Endodermal cell (in vitro differentiated cells): ENCODE results near the gene CORO1A. TPM values are rescaled to one million over a fixed set of nuclear protein-coding genes. Genes with fewer than 3 reads are reported as not detected.

Experiments used
- DNase-seq: peaks from one replicate; pipeline ENCODE4 v3.0.0-alpha.2; 2017
- H3K27ac ChIP-seq: 2 replicates; pipeline ENCODE4 v1.5.1; 2013; ENCODE audit warnings: mild to moderate bottlenecking, low read depth, low read length, moderate library complexity
- H3K27me3 ChIP-seq: 2 replicates; pipeline ENCODE4 v1.6.1; 2013; ENCODE audit warnings: mild to moderate bottlenecking, low read length, moderate library complexity; ENCODE audit not compliant: insufficient read depth, control insufficient read depth, poor library complexity, severe bottlenecking
- H3K36me3 ChIP-seq: 2 replicates; pipeline ENCODE4 v1.7.0; 2013; ENCODE audit warnings: mild to moderate bottlenecking, low read length, moderate library complexity; ENCODE audit not compliant: control insufficient read depth, insufficient read depth
- H3K4me1 ChIP-seq: one replicate; pipeline ENCODE4 v1.7.0; 2013; ENCODE audit warnings: low read length; ENCODE audit not compliant: control insufficient read depth, insufficient read depth
- H3K4me3 ChIP-seq: 2 replicates; pipeline ENCODE4 v1.5.1; 2013; ENCODE audit warnings: mild to moderate bottlenecking, low read length, moderate library complexity
- H3K9ac ChIP-seq: 2 replicates; pipeline ENCODE4 v1.6.1; 2013; ENCODE audit warnings: mild to moderate bottlenecking, low read length, moderate library complexity; ENCODE audit not compliant: poor library complexity, severe bottlenecking; ENCODE audit errors: extremely low read depth
- H3K9me3 ChIP-seq: 2 replicates; pipeline ENCODE4 v1.6.1; 2013; ENCODE audit warnings: mild to moderate bottlenecking, low read length, moderate library complexity; ENCODE audit not compliant: control insufficient read depth
- H3K27ac Mint-ChIP-seq: 2 replicates; pipeline ENCODE4 v1.8.0; 2020; ENCODE audit warnings: mixed read lengths
- H3K27me3 Mint-ChIP-seq: 2 replicates; pipeline ENCODE4 v1.8.0; 2021; ENCODE audit warnings: mild to moderate bottlenecking, mixed read lengths; ENCODE audit not compliant: insufficient read depth
- H3K36me3 Mint-ChIP-seq: 2 replicates; pipeline ENCODE4 v1.8.0; 2020; ENCODE audit warnings: low read depth, mixed read lengths
- H3K4me1 Mint-ChIP-seq: 2 replicates; pipeline ENCODE4 v1.8.0; 2020; ENCODE audit warnings: mixed read lengths
- H3K4me3 Mint-ChIP-seq: 2 replicates; pipeline ENCODE4 v1.8.0; 2020; ENCODE audit warnings: mild to moderate bottlenecking, moderate library complexity, mixed read lengths
- H3K9me3 Mint-ChIP-seq: 2 replicates; pipeline ENCODE4 v1.8.0; 2020; ENCODE audit warnings: mild to moderate bottlenecking, mixed read lengths
- WGBS, 2 experiments: methylation state at CpG; one replicate each; pipeline versions ENCODE4 v1.1.5 to v1.1.7; 2013; ENCODE audit warnings: missing lambda C conversion rate in 2 of 2, mixed read lengths in 1 of 2; ENCODE audit not compliant: insufficient coverage in 1 of 2, insufficient read length in 1 of 2; 5-methylcytosine and 5-hydroxymethylcytosine counted together
- total RNA-seq, 2 donors: library from RNA; stranded (reverse); fragmentation: NEBNext Ultra II Directional in 1 of 2; extraction: Animal tissue kit (Norgen Biotek cat#: 25700) in 1 of 2; gene quantifications; 2 replicates in 1 of 2; 3 replicates in 1 of 2; pipeline ENCODE4 v1.2.1, GENCODE V29; 2021
- TF ChIP-seq, protein P1 (sequence below): fragments of 200-600 bp; sonication (generic); conservative IDR thresholded peaks from 2 replicates; pipeline ENCODE4 v1.5.0; 2021; ENCODE audit warnings: antibody characterized with exemption, mild to moderate bottlenecking

The CORO1A gene
- total RNA-seq, 2 donors from 2014 or later: 0.93 to 2.1 TPM

DNA sequence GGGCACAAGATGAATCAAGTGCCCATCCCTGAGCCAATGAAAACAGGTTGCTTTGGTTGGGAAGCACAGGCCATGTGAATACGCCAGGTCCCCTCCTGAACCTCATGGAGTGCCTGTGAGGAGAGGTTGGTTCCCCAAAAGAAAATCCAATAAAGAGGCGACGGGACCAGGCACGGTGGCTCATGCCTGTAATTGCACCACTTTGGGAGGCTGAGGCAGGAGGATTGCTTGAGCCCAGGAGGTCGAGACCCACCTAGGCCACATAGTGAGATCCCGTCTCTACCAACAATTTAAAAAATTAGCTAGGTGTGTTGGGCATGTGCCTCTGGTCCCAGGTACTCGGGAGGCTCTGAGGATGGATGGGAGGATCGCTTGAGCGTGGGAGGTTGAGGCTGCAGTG lies 3.5 kb upstream of the CORO1A start:
- H3K9me3 Mint-ChIP-seq: no peaks in the 10 kb centered on the region
- Histone ChIP-seq H3K36me3 (no peaks in the 10 kb centered on the region), H3K4me1 (peaks cover 2% of the 10 kb centered on the region)

DNA sequence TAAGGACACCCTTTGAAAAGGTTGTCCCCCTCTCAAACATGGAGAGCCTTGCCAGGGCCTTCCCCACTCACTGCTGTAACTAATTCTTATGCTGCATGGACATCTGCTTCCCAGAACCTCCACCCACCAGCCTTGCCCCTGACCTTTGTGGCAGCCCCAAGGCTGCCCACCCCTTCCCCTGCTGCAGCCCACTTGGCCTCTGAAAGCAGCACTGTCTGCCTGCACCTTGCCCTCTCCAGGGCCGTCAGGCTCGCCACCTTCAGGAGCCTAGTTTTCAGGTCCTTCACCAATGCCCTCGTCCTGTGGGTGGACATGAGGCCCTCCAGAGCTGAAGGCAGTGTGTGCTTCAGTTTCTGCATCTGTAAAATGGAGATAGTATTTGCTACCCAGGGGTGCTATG lies 2.7 kb upstream of the CORO1A start:
- Histone ChIP-seq H3K27ac (no peak overlapping the region), H3K27me3 (peaks cover 17% of the 10 kb centered on the region), H3K4me3 (no peak overlapping the region), H3K9me3 (no peaks in the 10 kb centered on the region), H3K36me3 (no peaks in the 10 kb centered on the region), H3K4me1 (peaks cover 2% of the 10 kb centered on the region), H3K9ac (no peak overlapping the region)
- Mint-ChIP-seq H3K27ac (no peak overlapping the region), H3K9me3 (no peaks in the 10 kb centered on the region), H3K36me3 (no peaks in the 10 kb centered on the region), H3K4me1 (no peaks in the 10 kb centered on the region), H3K4me3 (no peak overlapping the region), H3K27me3 (peaks cover 43% of the 10 kb centered on the region)
- 89% methylated on average over 3 of the region's 3 CpGs; no CpG with 5 or more reads in 1 of the 2 experiments for WGBS, 2 experiments
- TF ChIP-seq, protein P1, sequence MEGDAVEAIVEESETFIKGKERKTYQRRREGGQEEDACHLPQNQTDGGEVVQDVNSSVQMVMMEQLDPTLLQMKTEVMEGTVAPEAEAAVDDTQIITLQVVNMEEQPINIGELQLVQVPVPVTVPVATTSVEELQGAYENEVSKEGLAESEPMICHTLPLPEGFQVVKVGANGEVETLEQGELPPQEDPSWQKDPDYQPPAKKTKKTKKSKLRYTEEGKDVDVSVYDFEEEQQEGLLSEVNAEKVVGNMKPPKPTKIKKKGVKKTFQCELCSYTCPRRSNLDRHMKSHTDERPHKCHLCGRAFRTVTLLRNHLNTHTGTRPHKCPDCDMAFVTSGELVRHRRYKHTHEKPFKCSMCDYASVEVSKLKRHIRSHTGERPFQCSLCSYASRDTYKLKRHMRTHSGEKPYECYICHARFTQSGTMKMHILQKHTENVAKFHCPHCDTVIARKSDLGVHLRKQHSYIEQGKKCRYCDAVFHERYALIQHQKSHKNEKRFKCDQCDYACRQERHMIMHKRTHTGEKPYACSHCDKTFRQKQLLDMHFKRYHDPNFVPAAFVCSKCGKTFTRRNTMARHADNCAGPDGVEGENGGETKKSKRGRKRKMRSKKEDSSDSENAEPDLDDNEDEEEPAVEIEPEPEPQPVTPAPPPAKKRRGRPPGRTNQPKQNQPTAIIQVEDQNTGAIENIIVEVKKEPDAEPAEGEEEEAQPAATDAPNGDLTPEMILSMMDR: no peak
- DNase-seq: no peak

More for the DNA sequence above, 3.5 kb upstream of the CORO1A start:
- no peak overlapping the region for H3K27ac Mint-ChIP-seq
- H3K36me3 Mint-ChIP-seq: no peaks in the 10 kb centered on the region
- DNase-seq: no peak
- Histone ChIP-seq H3K27ac (no peak overlapping the region), H3K9ac (no peak overlapping the region), H3K4me3 (no peak overlapping the region), H3K27me3 (peaks cover 17% of the 10 kb centered on the region), H3K9me3 (no peaks in the 10 kb centered on the region)
- peaks cover 41% of the 10 kb centered on the region for H3K27me3 Mint-ChIP-seq
- TF ChIP-seq, protein P1: no peak
- H3K4me3 Mint-ChIP-seq: no peak overlapping the region
- H3K4me1 Mint-ChIP-seq: no peaks in the 10 kb centered on the region
- 90 to 92% methylated on average over 7 to 9 of the region's 9 CpGs for WGBS, 2 experiments

DNA sequence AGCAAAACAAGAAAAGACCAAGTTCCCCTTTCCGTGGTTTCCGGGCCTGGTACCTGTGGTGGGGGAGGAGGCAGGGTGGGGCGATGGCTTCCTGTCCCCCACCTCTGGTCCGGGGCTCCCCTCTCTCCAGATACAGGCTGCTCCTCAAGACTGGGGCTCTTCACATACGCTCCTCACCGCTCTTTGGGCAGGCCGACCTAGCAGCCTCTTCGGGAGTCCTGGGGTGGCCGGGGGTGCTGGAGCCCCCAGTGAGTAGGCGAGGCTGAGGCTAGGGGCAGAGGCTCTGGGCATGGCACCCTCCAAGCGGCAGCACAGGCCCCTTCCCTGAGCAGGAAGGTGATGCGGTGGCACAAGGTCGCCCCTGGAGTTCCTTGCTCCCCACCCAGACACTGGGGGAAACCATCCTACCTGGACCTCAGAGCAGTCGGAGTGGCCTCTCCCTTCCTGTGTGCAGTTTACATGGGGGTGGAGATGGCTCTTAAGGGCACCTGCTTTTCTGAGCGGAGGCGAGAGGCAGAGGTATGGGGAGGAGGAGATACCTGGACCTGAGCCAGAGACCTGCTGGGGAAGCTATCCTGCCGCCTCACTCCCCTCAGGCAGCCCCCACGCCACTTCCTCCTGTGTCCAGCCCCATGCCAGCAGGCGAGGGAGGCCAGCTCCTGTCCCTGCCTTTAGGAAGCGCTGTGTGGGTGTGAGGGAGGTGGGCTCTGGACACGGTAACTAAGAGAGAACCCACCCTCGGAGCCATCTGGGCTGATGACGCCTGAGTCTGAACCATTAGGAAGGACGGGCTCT lies 891 bp downstream of the CORO1A start:
- TF ChIP-seq, protein P1: no peak
- WGBS, 2 experiments: 79 to 82% methylated on average over 12 to 23 of the region's 24 CpGs
- no peak overlapping the region for H3K9ac ChIP-seq
- H3K36me3 ChIP-seq: no peaks in the 10 kb centered on the region
- peak; percentile 47 for DNase-seq
- H3K27me3 Mint-ChIP-seq: peaks cover 43% of the 10 kb centered on the region
- peaks cover 2% of the 10 kb centered on the region for H3K4me1 ChIP-seq
- no peak overlapping the region for H3K27ac ChIP-seq
- H3K9me3 Mint-ChIP-seq: no peaks in the 10 kb centered on the region
- H3K36me3 Mint-ChIP-seq: no peaks in the 10 kb centered on the region
- peaks cover 2% of the 10 kb centered on the region for H3K4me1 Mint-ChIP-seq
- no peaks in the 10 kb centered on the region for H3K9me3 ChIP-seq
- no peak overlapping the region for H3K4me3 Mint-ChIP-seq
- H3K4me3 ChIP-seq: no peak overlapping the region
- H3K27ac Mint-ChIP-seq: no peak overlapping the region
- peaks cover 17% of the 10 kb centered on the region for H3K27me3 ChIP-seq
